Stimulated activated CD8-positive, alpha-beta memory T cell treated with anti-CD3 and anti-CD28 coated beads, Interleukin-4, amount 100 ng/mL, for 48 hours (primary cell): ENCODE results near the gene CHRM2.

Source experiments
- DNase-seq: peaks from one replicate; pipeline ENCODE4 v3.0.0-alpha.2; 2020

CHRM2 gene

DNA sequence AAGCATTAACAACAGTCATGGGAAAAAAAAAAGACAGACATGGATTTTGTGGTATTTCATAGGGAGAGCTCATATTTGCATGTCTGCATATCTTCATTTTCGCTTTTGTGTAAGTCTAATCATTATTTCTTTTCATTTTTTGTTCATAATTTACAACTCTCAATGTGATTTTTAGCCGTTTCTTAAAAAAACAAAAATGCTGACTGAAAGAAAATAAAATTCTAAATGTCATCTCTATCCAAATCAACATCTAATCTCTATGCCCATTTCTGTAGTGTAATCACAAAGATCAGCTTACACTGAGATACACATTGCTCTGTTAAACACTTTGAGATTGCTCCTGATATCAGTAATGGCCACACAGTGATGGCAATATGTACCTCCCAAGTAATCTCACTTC is 29.2 kb downstream of the CHRM2 start:
- DNase-seq: no peak

DNA sequence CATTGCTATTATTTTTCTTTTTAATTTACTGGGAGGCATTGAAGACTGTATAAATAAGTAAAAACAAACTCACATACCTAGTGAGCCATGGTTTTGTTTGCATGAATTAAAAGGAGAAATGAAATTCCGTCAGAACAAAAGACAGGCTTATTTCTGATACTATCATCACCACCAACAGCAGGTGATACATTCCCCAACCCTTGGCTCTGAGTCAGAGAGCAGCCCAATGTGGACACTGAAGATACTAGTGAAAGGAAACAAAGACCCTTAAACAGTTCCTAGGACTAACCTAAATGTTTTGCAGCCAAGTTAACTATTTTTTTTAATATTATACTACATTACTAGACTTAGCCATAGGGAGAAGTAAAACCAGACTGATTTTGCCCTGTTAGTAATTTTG is 31.6 kb downstream of the CHRM2 start:
- no peak for DNase-seq

DNA sequence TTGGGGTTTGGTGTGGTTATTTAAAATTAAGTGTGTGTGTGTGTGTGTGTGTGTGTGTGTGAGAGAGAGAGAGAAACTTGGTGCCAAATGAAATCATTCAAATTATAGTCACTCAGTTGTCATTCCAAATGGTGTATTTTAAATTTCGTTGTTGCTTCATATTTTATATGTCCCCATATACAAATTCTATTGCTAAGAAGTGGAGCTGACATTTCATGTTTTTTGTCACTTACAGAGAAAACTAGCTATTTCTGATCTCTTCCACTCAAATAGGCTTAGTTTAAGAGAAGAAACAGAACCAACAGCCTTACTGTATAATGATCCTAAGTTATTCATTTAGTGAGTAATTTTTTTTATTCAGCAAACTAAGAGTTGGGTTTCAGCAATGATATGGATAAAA is 42.3 kb downstream of the CHRM2 start:
- DNase-seq: no peak

DNA sequence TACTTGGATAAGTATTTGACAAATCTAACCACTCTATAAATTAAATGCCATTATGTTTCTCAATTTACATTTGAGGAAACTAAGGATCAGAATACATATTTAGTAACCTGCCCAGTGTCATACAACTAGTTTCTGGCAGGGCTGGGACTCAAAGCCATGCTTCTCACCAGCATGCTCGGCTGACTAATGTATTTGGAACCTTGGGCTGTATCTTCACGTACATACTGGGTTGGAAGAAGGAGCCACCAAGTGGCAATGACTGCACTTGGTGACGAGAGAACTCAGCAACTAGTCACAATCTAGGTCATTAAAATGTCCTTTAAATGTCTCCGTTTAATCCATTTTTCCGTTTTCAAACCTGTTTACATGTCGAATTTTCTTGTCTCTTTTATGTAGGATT is 42.9 kb downstream of the CHRM2 start:
- no peak for DNase-seq

DNA sequence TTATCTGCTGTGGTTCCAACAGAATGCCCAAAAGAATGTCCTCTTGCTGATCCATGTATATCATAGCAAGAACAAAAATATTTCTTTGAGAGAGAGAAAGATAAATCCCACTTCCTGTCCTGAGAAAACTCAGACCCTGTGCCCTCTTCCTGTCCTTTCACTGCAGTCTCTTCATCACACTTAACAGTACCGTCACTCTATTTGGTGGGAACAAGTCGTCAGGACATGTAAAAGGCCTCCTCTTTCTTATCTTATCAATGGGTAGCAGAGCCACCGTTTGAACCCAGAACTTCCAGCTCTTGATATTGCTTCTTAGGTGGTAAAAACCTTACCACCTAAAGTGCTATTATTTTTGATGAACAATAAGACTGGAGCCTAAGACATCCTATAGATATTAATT is 43.9 kb downstream of the CHRM2 start:
- no peak for DNase-seq

DNA sequence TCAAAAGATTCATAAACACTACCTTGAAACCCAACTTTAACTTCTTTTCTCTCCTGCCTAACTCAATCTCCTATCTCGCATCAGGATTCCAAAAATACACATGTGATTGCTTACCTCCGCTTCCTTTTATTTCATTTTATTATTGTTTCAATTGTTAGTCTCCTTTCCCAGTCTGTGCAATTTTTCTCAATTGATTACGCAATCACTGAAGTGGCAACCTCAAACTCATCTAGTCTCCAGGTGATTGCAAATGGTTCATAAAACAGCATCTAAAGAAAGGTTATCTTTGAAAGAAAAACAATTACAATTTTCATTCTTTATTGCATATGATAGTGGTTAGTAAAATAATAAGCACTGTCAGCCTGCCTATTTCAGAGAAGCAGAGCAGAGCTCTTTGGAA is 45.6 kb downstream of the CHRM2 start:
- no peak for DNase-seq

DNA sequence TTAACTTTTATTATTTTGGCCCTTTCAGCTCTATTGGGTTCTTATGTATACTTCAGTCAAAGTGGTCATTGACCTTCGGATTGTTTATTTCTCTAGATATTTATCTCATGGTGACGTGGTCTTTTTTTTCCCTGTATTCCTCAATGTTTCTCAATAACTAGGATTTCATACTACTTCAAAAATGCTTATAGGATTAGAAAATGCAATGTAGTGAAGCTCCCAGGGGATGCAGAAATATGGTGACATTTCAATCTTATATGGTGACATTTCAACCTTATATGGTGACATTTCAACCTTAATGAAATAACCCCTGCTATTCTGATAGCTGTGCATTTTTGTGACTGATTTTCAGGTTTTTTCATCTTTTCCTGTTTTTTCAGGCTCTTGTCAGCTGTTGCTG is 51.4 kb downstream of the CHRM2 start:
- DNase-seq: no peak

DNA sequence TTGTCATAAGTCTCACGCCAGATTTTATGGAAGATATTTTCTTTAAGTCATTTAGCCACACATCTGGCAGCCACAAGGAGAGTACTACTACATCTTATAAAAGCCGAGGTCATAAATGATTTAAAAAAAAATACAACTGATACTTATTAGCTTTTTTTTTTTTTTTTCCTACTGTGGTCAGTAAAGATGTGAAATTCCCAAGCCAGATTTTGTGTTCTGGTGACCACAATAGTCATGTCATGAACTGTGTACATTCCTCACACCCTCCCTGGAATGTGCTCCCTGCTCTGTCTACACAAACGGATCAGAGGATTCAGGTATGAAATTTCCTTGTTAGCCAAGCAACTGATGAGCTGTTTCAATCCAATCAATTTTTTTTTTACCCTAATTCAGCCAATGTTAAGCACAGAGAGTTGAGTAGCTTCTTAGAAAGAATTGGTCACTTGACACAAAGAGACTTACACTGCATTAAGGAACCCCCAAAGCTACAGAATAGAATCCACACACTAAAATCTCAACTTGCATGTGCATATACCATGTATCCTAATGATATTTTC is 54.7 kb downstream of the CHRM2 start:
- no peak for DNase-seq

DNA sequence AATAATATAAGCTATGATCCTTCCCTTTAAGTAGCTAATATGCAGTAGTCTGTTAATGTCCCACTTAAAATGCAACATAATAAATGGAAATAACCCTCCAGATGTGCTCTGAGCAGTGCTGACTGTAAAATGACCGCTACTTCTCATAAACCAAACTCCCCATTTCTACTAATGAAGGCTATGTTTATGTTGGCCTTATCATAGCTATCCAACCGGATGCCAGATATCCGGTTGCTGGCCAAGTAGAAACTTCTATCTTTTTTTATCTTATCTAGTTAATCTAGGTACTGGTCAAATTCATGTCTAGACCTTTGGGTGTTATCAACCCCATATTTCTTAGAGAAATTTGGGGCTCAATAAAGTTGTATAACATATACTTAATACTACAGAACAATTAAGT is 56.6 kb downstream of the CHRM2 start:
- DNase-seq: no peak

DNA sequence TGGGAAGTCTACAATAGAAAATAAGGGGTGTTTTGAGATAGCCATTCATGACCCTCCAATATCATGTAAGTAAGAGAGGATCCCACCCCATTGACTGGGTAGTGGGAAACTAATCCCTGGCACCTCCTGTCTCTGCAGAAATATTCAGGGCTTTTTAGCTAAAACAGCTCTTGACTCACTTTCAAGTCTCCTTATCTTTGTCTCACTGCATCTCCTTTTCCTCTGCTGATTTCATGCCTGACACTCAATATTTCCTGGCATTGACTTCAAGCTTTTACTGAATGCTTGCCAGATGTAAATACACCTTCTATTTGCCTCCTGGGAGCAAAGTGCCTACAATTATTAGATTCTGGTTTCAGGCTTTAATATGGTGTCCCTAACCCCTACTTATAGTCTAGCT is 57.1 kb downstream of the CHRM2 start:
- DNase-seq: no peak

DNA sequence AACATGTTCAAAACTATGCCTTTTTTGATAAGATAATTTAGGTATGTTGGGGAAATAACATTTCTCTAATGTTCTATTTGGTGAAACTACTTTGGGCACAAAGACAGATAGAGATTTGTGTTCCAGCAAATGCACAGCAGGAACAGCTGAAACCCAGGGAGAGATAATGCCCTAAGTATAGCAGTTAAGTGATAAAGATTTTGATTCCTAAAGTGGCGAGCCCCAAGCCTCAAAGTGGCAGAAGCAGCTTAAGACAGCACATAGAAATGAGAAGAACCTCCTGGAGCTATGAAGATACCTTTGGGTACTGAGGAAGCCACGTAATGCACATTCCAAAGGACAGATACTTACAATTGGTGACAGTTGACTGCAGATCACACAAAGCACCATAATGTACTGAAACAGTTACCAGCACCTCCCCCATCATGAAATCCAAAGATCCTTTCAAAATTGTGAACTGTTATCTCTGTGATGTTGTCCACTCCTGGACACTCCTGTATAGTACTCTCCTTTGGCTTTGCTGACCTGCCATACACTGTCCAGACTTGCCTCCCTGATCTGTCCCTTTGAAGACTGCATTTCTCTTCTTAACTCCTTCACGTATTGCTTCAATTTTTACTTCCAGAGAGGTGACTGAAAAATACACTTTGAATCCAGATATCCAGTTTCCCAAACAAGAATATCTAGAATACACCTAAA is 62.9 kb downstream of the CHRM2 start:
- DNase-seq: no peak

DNA sequence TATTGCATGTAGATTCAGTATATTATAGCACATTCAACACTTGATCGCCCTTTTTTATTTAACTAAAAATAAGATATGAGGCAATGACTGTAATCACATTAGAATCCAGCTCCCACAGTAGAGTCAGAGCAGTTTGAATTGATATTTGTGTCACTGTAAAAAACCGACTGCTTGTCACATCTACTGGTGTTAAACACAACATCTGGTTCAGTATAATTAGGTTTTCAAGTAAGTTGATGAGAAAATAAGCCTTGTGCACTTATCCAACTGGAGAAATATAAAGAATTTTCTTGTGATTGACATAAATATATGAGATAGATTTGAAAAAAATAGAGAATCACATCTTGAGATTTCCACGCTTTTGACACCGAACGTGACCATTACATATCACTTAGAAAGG is 69.0 kb downstream of the CHRM2 start:
- DNase-seq: no peak

DNA sequence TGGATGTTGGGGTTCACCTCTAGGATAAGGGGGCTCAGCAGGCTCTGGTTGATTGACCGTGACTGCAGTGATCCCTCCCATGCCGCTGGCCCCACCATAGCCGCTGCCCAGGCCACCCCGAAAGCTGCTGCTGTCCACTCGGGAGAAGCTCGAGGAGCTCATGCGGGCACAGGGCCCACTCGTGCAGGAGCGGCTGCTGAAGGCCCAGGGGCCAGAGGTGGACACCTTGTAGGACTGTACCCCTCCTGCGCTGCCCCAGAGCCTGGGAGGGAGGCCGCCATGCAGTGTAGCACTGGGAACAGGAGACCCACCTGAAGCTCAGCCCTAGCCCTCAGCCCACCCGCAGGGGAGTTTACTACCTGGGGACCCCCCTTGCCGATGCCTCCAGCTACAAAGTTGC is 70.0 kb downstream of the CHRM2 start:
- DNase-seq: no peak

DNA sequence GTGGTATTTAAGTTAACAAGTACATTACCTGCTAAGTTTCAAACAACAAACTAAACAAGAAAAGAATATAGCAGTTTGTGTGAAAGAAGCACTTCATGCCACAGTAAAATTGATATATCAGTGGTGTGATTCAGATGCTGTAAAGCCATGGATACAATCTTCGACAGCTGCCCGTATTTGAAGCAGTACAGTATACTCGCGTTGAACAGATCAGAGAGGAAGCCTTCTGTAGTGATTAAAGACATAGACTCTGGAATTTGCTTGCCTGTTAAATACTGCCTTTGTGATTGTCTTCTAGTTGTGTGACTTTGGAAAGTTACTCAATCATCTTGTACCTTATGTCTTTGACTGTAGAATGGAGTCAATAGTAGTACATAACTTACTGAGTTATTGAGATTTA is 71.7 kb downstream of the CHRM2 start:
- no peak for DNase-seq

DNA sequence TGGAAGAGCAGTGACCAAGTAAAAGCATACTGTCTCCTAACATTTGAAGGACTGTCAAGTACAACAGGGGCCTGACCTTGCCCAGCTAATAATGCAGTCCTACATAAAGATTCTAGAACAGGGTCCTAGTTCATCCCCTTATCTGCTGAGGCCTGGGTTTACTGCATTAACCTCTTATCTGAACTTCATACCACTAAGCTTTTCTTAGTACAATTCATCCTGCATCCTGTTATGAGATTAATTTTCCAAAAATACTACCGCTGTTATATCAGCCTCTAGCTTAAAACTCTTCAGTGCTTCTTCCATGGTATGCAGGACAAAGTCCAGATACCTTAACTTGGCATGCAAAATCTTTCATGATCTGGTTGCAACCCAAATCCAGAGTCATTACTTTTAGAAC is 72.5 kb downstream of the CHRM2 start:
- DNase-seq: no peak

DNA sequence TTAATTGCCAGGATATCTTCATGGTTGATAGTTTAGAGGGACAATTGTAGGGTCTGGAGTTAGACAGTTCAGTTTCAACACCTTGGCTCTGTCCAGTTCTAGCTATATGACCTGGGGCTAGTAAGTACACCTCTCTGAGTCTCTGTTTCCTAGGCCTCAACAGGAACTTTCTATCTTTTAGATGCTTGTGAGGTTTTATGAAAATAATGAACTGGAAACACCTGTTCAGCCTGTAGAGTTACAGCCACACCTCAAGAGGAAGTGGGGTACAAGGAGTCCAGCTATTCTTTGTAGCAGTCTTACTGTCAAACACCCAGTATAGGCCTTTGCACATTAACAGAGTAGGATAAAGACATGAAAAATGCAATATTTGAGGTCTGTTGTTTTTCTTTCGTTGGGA is 73.4 kb downstream of the CHRM2 start:
- DNase-seq: no peak

DNA sequence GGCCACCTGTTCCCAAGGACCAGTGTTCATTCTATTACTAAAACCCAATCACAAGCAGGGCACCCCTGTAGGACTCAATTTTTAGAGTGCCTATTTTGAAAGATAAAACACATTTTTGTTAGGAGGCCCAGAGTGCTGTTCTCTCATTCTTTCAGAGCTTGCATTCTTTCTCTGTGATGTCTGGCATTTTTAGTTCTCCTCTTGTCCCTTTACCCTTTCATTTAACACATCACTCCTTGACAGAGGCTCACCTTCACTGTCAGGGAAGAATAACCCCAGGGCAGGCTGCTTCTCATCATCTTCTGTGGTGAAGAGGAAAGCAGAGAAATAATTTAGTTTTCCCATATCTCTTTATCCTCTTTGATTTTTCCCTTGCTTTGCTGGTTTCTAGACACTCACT is 73.9 kb downstream of the CHRM2 start:
- no peak for DNase-seq

DNA sequence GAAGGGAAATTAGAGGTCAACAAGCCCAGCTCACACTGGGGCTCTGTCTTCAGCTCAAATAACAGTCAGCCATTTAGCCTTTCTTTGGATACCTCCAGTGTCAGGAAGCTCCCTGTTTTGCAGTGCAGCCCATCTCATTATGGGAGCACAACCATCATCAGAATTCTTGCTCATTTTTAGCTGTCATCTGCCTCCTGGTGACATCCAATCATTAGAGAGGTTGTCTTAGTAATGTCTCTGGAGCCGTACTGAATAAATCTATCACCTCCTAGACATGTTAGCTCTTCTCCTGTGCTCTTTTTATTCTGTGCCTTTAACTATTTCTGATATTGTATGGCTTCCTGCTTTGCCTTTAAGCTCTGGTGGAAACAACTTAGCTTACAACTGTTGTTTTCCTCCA is 74.5 kb downstream of the CHRM2 start:
- no peak for DNase-seq

DNA sequence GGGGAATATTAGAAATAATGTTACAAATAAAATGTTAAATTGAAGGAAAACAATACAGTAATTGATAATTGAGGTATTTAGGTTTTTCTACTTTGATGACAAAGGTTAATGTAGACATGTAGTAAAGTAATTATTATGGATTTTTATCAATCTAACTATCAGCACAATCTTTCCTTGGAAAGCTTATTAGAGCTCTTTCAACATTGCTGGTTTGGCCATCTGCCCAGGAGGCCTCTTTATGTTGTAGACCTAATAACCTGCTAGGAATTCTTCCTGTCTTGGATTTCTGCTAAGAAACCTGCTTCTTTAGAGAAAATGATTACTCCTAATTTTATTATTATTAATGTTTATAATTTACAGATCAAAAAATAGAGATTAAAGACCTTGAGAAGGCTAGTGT is 78.9 kb downstream of the CHRM2 start:
- DNase-seq: no peak

DNA sequence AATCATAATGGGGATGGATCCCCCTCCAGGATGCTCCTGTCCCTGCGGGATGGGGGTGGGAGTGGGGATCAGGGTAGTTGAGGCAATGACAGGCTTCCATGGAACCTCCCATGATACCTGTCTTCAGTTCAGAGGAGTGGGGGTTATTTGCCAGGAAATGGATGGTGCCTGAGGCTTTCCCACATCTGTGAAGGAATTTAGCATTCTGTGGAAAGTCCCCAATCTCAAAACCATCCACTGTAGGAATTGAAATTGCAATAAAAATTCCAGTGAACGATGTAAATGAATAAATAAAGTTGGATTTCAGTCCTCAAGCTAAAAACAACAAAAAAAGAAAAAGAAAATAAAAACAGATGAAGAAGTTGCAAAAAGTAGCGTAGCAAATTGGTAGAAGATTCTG is 81.9 kb downstream of the CHRM2 start:
- no peak for DNase-seq

DNA sequence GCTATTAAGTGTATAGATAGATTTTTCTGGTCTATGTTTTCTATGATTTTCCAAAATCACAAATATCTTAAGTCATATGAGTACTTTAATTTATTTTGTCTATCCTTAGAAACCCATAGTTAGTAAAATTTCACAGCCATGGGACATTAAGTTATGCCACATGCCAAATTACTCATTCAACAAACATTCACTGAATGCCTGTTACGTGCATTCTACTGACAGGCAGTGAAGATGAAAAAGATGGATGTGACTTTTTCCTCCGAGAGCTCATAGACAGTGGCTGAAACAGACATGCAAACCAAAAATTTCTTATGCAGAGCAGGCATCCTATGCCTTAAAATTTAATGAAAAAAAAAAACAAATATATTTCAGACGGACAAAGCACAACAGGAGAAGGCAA is 84.9 kb downstream of the CHRM2 start:
- no peak for DNase-seq

DNA sequence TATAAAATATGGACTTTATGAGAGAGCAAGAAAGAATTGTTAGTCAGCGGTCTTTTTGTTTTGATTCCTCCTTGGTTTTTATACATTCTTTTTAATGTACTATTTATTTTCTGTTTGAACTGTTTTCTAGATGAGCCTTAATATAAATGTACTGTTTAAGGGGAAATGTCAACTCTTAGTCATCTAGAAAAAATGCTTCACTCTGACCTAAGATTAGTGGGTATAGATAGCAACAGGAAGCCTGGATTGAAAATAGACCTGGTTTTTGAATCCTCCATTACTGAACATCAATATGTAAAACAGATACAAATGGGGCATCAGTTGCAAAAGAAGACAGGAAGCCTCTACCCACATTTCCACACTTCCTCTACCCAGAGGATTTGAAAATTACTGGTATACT is 87.8 kb downstream of the CHRM2 start:
- DNase-seq: no peak

DNA sequence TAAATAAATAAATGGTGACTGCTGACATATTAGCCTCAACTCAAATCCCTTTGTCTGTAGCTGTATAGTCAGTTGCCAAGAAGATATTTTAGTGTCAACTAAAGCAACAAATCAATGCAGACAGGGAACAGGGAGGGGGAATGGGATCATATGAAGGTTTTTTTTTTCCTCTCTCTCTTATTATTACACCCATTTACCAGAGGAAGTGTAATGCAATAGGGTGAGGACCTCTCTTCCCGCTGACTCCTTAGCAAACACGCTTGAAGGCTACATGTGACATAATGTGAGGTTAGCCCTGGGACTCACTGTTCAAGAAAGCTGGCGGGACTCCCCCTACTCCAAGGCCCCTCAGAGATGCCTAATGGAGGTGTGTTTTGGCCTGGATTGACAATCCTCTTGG is 88.2 kb downstream of the CHRM2 start:
- no peak for DNase-seq

DNA sequence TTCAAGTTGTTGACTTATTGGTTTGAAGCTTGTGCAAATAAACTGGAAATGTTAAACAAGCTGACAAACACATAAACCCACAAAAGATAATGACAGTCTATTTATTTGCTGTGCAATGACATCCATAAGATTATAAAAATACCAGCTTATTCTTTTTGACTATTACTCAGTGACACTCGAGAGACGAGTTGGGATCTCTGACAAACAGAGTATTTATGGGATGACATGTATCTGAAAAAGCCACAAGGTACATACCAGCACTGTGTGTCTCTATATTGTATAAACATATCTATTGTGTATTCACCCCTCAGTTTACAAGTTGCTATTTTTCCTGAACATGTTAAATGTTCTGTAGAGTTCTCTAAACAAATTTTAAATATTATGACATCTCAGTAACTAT is 88.9 kb downstream of the CHRM2 start:
- DNase-seq: no peak

DNA sequence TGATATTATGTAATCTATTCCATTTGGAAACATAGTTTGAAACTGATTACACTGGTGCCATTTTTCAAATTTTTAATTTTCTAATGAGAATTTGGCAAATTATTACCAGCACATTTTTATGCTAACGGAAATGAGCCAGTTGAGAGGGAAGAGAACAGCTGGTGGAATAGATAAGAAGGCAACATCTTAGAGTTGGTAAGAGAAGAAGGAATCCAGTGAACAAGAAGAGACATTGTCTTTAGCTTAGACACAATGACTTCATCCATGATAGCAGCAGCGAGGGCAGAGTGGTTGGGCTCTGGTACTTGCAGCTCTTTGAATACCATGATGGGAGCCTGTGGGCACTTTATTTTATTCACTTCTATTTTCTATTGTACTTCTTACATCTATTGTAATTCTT is 89.6 kb downstream of the CHRM2 start:
- DNase-seq: no peak

DNA sequence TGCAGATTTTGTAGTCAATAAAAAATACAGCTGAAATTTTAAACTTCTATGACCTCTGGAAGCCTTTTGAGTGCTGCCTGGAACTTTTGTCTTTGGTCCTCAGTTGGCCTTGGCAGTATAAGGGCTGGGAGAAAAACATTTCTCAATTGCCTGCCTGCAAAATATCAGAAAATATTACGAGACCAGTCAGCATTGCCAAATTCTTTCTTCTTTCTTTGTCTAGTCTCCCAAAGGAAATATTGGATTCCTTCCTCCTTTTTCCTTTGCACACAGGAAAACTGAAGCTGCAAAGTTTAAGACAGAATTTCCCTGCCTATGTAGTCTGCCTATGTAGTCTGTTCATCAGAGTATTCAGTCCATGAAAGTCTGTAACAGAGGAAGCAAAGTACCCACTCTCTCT is 95.9 kb downstream of the CHRM2 start:
- DNase-seq: no peak
